Measurements from ENCODE around the gene VAMP2.

VAMP2 gene

DNA sequence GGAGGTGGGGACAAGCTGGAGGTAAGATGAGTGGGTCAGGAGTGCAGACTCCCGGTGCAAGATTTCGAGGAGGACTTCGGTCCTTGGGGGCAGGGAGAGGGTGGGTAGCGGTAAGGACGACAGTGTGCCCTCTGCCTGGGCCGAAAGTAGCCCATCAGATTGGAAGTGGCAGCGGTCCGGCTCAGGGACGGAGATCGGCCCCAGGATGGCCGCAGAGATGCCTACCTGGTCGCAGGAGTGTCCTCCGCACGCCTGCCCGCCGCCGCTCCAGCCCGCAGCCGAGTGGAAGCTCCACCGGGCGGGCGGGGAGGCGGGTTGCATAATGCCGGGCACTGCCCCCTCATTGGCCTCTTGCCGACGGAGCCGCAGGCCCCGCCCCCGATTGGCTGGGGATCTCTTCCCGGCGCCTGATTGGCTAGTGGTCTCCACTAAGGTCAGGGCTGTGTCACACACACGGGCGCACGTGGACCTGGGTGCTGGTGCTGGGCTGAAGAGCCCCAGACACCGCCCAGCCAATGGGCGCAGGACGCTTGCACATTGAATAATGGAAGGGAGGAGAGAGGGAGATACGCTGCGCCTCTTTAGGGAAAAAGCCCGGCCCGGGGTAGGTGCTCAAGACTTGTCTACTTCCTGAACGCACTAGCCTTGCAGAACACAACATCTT, 10.5 kb downstream of the VAMP2 start, which contains the start of gene PER1 (continued):
- TF ChIP-seq ZBTB17 (tag by site-specific recombination; IDR thresholded peaks at IDR 0.05) = peak; percentile 68

DNA sequence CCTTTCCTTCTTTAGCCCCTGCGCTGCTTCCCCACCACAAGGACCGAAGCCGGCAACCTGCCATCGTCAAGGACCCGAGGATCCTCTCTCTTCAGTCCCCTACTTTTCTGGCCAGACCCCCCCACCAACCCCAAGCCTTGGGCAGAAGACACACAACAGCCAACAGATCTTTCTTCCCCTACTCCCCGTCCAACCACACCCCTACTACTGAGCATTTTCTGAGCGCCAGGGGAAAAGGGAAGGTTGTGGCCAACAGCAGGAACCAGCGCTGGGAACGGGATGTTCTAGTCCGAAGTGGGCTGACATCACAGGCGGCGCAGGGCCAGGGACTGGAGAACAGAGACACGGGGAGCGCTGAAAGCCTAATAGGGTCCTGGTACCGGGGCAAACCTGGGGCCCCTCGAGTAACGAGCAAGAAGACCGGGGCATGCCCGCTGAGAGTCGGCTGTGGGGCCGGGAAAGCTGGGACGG, 11.1 kb downstream of the VAMP2 start:
- Histone ChIP-seq H3K36me3 (ENCODE audit: control insufficient read depth in 2 of 2, insufficient read depth in 1 of 2, low read length in 2 of 2) (peaks cover 0 to 39% of the 10 kb centered on the region in 2 experiments; a peak in 1 of 3 replicates), H3K4me1 (ENCODE audit: control insufficient read depth, insufficient read depth, low read length) (peaks cover 25% of the 10 kb centered on the region), H3K4me3 (ENCODE audit: low read depth, low read length) (peak overlapping the region; percentile 44), H3K9me3 (ENCODE audit: control insufficient read depth, insufficient read depth, low read depth, low read length) (no peaks in the 10 kb centered on the region), H3K27ac (ENCODE audit: extremely low read depth, low read depth, low read length) (no peak overlapping the region)
- ChIA-PET POLR2A (interaction anchor here (1.0 to 1.3 kb wide), 2 partner anchors 22 kb away, joined by 3 to 4 read pairs; no protein-coding TSS in a partner anchor), CTCF (interaction anchor here (0.6 to 3.8 kb wide), 4 partner anchors 12 to 1437 kb away, joined by 3 to 19 read pairs (median 4); no protein-coding TSS in a partner anchor)
- TF ChIP-seq ZNF184 (tag by site-specific recombination; IDR thresholded peaks at IDR 0.05) (no peak), ZNF792 (tag by site-specific recombination; IDR thresholded peaks at IDR 0.05) (no peak), ZBTB10 (tag by site-specific recombination; IDR thresholded peaks at IDR 0.05) (no peak; the same call in 1 of the 2 replicates), ZNF501 (tag by site-specific recombination; IDR thresholded peaks at IDR 0.05) (no peak), ZNF645 (tag by site-specific recombination; IDR thresholded peaks at IDR 0.05) (no peak), GLI2 (tag by site-specific recombination; IDR thresholded peaks at IDR 0.05; ENCODE audit: borderline replicate concordance, low read depth) (no peak), ZNF548 (tag by site-specific recombination; IDR thresholded peaks at IDR 0.05) (no peak), ZNF366 (tag by site-specific recombination; conservative IDR thresholded peaks at IDR 0.05) (no peak), ZNF157 (tag by site-specific recombination; IDR thresholded peaks at IDR 0.05) (no peak), EGR2 (tag by site-specific recombination; IDR thresholded peaks at IDR 0.05; ENCODE audit: low read depth) (no peak), ZNF660 (tag by site-specific recombination; IDR thresholded peaks at IDR 0.05) (no peak), ZNF624 (tag by site-specific recombination; IDR thresholded peaks at IDR 0.05) (no peak), TCF7L2 (IDR thresholded peaks at IDR 0.05; ENCODE audit: borderline replicate concordance, low read depth, low read length) (no peak), PRDM10 (tag by site-specific recombination; IDR thresholded peaks at IDR 0.05) (0 out of 2 replicates have a peak, but pooled peaks have one; percentile 69), ZNF449 (tag by site-specific recombination; IDR thresholded peaks at IDR 0.05) (peak; percentile 66; the same call in 1 of the 2 replicates), ZNF629 (tag by site-specific recombination; IDR thresholded peaks at IDR 0.05) (no peak), HIC1 (tag by site-specific recombination; IDR thresholded peaks at IDR 0.05) (no peak), SCRT2 (tag by site-specific recombination; IDR thresholded peaks at IDR 0.05) (no peak)
- TF ChIP-seq, protein P1, sequence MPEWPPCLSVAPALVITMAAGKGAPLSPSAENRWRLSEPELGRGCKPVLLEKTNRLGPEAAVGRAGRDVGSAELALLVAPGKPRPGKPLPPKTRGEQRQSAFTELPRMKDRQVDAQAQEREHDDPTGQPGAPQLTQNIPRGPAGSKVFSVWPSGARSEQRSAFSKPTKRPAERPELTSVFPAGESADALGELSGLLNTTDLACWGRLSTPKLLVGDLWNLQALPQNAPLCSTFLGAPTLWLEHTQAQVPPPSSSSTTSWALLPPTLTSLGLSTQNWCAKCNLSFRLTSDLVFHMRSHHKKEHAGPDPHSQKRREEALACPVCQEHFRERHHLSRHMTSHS (tag by site-specific recombination; IDR thresholded peaks at IDR 0.05) = no peak
- TF ChIP-seq, protein P2, sequence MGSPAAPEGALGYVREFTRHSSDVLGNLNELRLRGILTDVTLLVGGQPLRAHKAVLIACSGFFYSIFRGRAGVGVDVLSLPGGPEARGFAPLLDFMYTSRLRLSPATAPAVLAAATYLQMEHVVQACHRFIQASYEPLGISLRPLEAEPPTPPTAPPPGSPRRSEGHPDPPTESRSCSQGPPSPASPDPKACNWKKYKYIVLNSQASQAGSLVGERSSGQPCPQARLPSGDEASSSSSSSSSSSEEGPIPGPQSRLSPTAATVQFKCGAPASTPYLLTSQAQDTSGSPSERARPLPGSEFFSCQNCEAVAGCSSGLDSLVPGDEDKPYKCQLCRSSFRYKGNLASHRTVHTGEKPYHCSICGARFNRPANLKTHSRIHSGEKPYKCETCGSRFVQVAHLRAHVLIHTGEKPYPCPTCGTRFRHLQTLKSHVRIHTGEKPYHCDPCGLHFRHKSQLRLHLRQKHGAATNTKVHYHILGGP (tag by site-specific recombination; IDR thresholded peaks at IDR 0.05) = no peak

Data from HEK293 (cell line).